Endodermal cell (in vitro differentiated cells): ENCODE measurements around the gene PUS10. TPM values are rescaled to one million over a fixed set of nuclear protein-coding genes. Genes with fewer than 3 reads are reported as not detected.

ENCODE experiments used
- DNase-seq: peaks from one replicate; pipeline ENCODE4 v3.0.0-alpha.2; 2017
- H3K27ac ChIP-seq: 2 replicates; pipeline ENCODE4 v1.5.1; 2013; ENCODE audit warnings: mild to moderate bottlenecking, low read depth, low read length, moderate library complexity
- H3K27me3 ChIP-seq: 2 replicates; pipeline ENCODE4 v1.6.1; 2013; ENCODE audit warnings: mild to moderate bottlenecking, low read length, moderate library complexity; ENCODE audit not compliant: insufficient read depth, control insufficient read depth, poor library complexity, severe bottlenecking
- H3K36me3 ChIP-seq: 2 replicates; pipeline ENCODE4 v1.7.0; 2013; ENCODE audit warnings: mild to moderate bottlenecking, low read length, moderate library complexity; ENCODE audit not compliant: control insufficient read depth, insufficient read depth
- H3K4me1 ChIP-seq: one replicate; pipeline ENCODE4 v1.7.0; 2013; ENCODE audit warnings: low read length; ENCODE audit not compliant: control insufficient read depth, insufficient read depth
- H3K4me3 ChIP-seq: 2 replicates; pipeline ENCODE4 v1.5.1; 2013; ENCODE audit warnings: mild to moderate bottlenecking, low read length, moderate library complexity
- H3K9ac ChIP-seq: 2 replicates; pipeline ENCODE4 v1.6.1; 2013; ENCODE audit warnings: mild to moderate bottlenecking, low read length, moderate library complexity; ENCODE audit not compliant: poor library complexity, severe bottlenecking; ENCODE audit errors: extremely low read depth
- H3K9me3 ChIP-seq: 2 replicates; pipeline ENCODE4 v1.6.1; 2013; ENCODE audit warnings: mild to moderate bottlenecking, low read length, moderate library complexity; ENCODE audit not compliant: control insufficient read depth
- H3K27ac Mint-ChIP-seq: 2 replicates; pipeline ENCODE4 v1.8.0; 2020; ENCODE audit warnings: mixed read lengths
- H3K27me3 Mint-ChIP-seq: 2 replicates; pipeline ENCODE4 v1.8.0; 2021; ENCODE audit warnings: mild to moderate bottlenecking, mixed read lengths; ENCODE audit not compliant: insufficient read depth
- H3K36me3 Mint-ChIP-seq: 2 replicates; pipeline ENCODE4 v1.8.0; 2020; ENCODE audit warnings: low read depth, mixed read lengths
- H3K4me1 Mint-ChIP-seq: 2 replicates; pipeline ENCODE4 v1.8.0; 2020; ENCODE audit warnings: mixed read lengths
- H3K4me3 Mint-ChIP-seq: 2 replicates; pipeline ENCODE4 v1.8.0; 2020; ENCODE audit warnings: mild to moderate bottlenecking, moderate library complexity, mixed read lengths
- H3K9me3 Mint-ChIP-seq: 2 replicates; pipeline ENCODE4 v1.8.0; 2020; ENCODE audit warnings: mild to moderate bottlenecking, mixed read lengths
- CTCF ChIP-seq: fragments of 200-600 bp; sonication (generic); conservative IDR thresholded peaks from 2 replicates; pipeline ENCODE4 v1.5.0; 2021; ENCODE audit warnings: antibody characterized with exemption, mild to moderate bottlenecking
- WGBS, 2 experiments: methylation state at CpG; one replicate each; pipeline versions ENCODE4 v1.1.5 to v1.1.7; 2013; ENCODE audit warnings: missing lambda C conversion rate in 2 of 2, mixed read lengths in 1 of 2; ENCODE audit not compliant: insufficient coverage in 1 of 2, insufficient read length in 1 of 2; 5-methylcytosine and 5-hydroxymethylcytosine counted together
- total RNA-seq, 2 donors: library from RNA; stranded (reverse); fragmentation: NEBNext Ultra II Directional in 1 of 2; extraction: Animal tissue kit (Norgen Biotek cat#: 25700) in 1 of 2; gene quantifications; 2 replicates in 1 of 2; 3 replicates in 1 of 2; pipeline ENCODE4 v1.2.1, GENCODE V29; 2021

Gene PUS10
- total RNA-seq, 2 donors from 2014 or later, result 3.9 to 6.1 TPM

GRCh38 chr2:60926741-60927552, 91.1 kb downstream of the PUS10 start:
- H3K4me1 ChIP-seq, result no peaks in the 10 kb centered on the region
- no peak overlapping the region for H3K9ac ChIP-seq
- no peak overlapping the region for H3K4me3 ChIP-seq
- no peak overlapping the region for H3K4me3 Mint-ChIP-seq
- no peaks in the 10 kb centered on the region for H3K27me3 ChIP-seq
- DNase-seq, result no peak
- no peaks in the 10 kb centered on the region for H3K27me3 Mint-ChIP-seq
- H3K36me3 Mint-ChIP-seq, result peaks cover 28% of the 10 kb centered on the region
- peaks cover 34% of the 10 kb centered on the region for H3K36me3 ChIP-seq
- peaks cover 8% of the 10 kb centered on the region for H3K4me1 Mint-ChIP-seq
- H3K27ac Mint-ChIP-seq, result no peak overlapping the region
- no peaks in the 10 kb centered on the region for H3K9me3 Mint-ChIP-seq
- TF ChIP-seq CTCF, result no peak
- 97 to 100% methylated on average over 1 to 3 of the region's 3 CpGs for WGBS, 2 experiments
- no peak overlapping the region for H3K27ac ChIP-seq
- no peaks in the 10 kb centered on the region for H3K9me3 ChIP-seq

GRCh38 chr2:60925994-60926740, 91.9 kb downstream of the PUS10 start:
- Mint-ChIP-seq H3K36me3 (peaks cover 29% of the 10 kb centered on the region), H3K9me3 (no peaks in the 10 kb centered on the region), H3K4me3 (no peak overlapping the region), H3K27me3 (no peaks in the 10 kb centered on the region), H3K4me1 (peaks cover 8% of the 10 kb centered on the region), H3K27ac (peak overlapping the region; percentile 1)
- no peaks in the 10 kb centered on the region for H3K9me3 ChIP-seq
- no peak overlapping the region for H3K9ac ChIP-seq
- no peak for DNase-seq
- no peaks in the 10 kb centered on the region for H3K4me1 ChIP-seq
- H3K27ac ChIP-seq, result no peak overlapping the region
- TF ChIP-seq CTCF, result no peak
- peaks cover 41% of the 10 kb centered on the region for H3K36me3 ChIP-seq
- no peak overlapping the region for H3K4me3 ChIP-seq
- H3K27me3 ChIP-seq, result no peaks in the 10 kb centered on the region
- 78 to 82% methylated on average over 7 of the region's 7 CpGs for WGBS, 2 experiments

- H3K9me3 Mint-ChIP-seq, result no peaks in the 10 kb centered on the region
- H3K27me3 Mint-ChIP-seq, result no peaks in the 10 kb centered on the region
- DNase-seq, result no peak
- Histone ChIP-seq H3K36me3 (peaks cover 4% of the 10 kb centered on the region), H3K27ac (no peak overlapping the region), H3K9ac (no peak overlapping the region), H3K4me3 (no peak overlapping the region), H3K9me3 (no peaks in the 10 kb centered on the region), H3K4me1 (no peaks in the 10 kb centered on the region), H3K27me3 (no peaks in the 10 kb centered on the region)
- TF ChIP-seq CTCF, result no peak
- H3K36me3 Mint-ChIP-seq, result peaks cover 24% of the 10 kb centered on the region
- no peaks in the 10 kb centered on the region for H3K4me1 Mint-ChIP-seq
- 93 to 95% methylated on average over 6 to 8 of the region's 8 CpGs for WGBS, 2 experiments
- no peak overlapping the region for H3K4me3 Mint-ChIP-seq
- H3K27ac Mint-ChIP-seq, result no peak overlapping the region
These were observed 110.7 kb downstream of the PUS10 start for GRCh38 chr2:60907329-60907728.
